Hypothalamus (tissue), 51 donors: ENCODE data around the gene MTIF3.

Source experiments
- DNase-seq, 51 donors: peaks; one replicate each; lab custom pipeline; 2025; lab: John Stamatoyannopoulos, UW

The MTIF3 gene

GRCh38 chr13:27449936-27450828 lies at the start of gene MTIF3:
Gene MTIF3 (minus strand): TSS chr13:27450564. CDS start chr13:27440448, 10,116 bp downstream.
- DNase-seq, result peak; percentile 54 to 95 (median 86)

DNA sequence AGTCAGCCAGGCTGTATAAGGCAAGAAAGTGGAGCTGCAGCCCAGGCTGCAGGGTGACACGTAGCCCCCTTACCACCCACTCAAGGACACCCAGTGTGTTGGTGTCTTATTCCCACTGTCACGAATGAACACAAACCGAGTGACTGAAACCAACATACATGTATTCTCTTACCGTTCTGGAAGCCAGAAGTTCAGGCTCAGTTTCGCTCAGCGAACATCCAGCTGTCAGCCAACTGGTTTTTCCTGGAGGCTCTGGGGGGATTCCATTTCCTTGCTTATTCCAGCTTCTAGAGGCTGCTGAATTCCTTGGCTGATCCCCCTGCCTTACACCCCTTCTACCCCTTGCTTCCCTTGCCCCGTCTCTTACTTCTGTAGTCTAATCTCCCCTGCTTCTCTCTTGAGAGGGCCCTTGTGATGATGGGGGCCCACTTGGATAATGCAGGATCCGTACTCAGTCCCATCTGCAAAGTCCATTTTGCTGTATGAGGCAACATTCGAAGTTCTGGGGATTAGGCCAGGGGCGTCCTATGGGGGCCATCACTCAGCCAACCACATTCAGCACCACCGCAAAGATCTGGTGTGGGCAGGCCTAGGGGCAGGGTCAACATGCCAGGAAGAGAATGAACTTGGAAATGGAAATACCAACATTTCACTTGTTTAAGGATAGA lies 47.3 kb upstream of the MTIF3 start:
- DNase-seq, result no peak

GRCh38 chr13:27496536-27497273 lies 46.3 kb upstream of the MTIF3 start:
- DNase-seq, result no peak

DNA sequence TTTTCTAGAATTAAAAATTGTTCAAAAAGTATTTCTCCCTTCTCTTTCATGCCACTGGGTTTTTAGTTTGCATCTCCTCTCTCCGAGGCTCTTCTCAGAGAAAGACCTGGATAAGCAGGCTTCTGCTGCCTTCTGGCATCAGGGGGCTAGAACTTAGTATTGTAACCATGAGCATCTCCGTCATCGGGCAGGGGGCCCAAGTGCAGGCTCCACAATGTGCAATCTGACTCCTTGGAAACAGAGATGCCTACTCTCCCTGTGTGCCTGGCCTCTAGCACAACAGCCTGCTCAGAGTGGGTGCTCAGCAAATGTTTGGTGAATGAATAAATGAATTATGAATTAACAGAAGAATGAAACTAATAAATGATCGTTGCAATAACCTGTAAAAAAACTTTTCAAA lies 45.6 kb upstream of the MTIF3 start:
- peak in 3 of 51 donors; percentile 11 to 15 (median 12) for DNase-seq

GRCh38 chr13:27495551-27495950 lies 45.2 kb upstream of the MTIF3 start:
- no peak for DNase-seq

DNA sequence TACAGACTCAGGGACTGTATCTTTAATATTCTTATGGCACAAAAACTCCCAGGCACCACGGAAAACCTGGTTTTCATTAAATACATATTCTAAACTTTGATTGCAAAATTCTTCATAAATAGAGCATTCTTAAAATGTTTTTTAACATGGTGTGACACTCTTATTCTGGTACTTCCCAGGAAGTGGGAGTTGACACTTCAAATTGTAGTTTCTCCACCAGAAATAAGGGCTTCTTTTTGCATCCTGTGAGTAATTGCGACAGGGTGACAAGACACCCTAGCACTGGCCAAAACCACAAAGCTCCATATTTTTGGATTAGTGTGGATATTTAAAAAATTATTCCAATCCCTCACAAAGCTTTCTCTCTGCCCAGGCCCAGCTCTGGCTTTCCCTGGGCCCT lies 43.6 kb upstream of the MTIF3 start:
- DNase-seq, result no peak

GRCh38 chr13:27489456-27489855 lies 39.1 kb upstream of the MTIF3 start:
- peak in 1 of 51 donors; percentile 13 for DNase-seq

GRCh38 chr13:27487776-27488175 lies 37.4 kb upstream of the MTIF3 start:
- DNase-seq, result no peak

GRCh38 chr13:27483421-27483820 lies 33.1 kb upstream of the MTIF3 start:
- no peak for DNase-seq

DNA sequence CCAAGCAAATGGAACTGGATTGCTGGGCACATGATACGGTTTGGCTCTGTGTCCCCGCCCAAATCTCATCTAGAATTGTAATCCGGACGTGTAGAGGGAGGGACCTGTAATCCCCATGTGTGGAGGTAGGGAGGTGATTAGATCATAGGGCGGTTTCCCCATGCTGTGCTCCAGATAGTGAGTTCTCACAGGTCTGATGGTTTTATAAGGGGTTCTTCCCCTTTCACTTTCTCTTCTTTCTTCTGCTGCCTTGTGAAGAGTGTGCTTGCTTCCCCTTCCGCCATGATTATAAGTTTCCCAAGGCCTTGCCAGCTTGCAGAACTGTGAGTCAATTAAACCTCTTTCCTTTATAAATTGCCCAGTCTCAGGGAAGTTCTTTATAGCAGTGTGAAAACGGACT lies 32.6 kb upstream of the MTIF3 start:
- no peak for DNase-seq

GRCh38 chr13:27481766-27482165 lies 31.4 kb upstream of the MTIF3 start:
- DNase-seq, result peak in 5 of 51 donors; percentile 8 to 36 (median 11)

DNA sequence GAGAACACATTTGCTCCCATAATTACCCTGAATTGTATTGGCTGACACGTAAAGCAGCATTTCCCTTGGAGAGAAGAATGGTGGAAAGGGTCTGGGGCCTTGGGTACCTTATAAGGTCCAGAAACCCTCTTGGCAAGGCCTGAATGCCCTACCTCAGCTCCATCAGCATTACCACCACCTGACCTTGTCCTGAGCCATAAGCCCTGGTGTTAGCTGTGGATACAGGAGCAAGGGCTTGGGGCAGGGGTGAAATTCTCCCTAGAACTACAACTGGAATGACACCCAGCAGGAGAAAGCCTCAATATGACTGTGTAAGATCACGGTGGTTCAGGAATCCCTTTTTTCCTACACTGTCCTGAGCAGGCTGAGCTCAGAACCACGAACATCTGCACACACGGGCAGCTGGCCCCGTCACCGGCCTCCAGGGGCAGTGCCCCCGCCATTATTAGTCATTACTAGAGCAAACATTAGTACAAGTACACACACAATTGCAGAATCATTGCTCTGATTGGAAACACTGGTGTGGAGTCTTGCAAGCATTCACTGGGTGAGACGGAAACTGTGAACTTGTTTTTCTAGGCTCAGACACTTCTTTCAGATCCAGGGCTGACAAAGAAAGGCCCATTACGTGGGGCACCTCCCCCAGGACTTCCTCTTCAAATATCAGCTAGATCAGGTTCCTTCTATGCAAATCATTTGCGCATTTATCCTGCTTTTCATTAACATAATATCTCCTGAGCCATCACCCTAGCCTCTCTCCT lies 26.8 kb upstream of the MTIF3 start:
- DNase-seq, result no peak

- DNase-seq, result peak in 1 of 51 donors; percentile 21
Observed at GRCh38 chr13:27474751-27475268, 24.4 kb upstream of the MTIF3 start.

DNA sequence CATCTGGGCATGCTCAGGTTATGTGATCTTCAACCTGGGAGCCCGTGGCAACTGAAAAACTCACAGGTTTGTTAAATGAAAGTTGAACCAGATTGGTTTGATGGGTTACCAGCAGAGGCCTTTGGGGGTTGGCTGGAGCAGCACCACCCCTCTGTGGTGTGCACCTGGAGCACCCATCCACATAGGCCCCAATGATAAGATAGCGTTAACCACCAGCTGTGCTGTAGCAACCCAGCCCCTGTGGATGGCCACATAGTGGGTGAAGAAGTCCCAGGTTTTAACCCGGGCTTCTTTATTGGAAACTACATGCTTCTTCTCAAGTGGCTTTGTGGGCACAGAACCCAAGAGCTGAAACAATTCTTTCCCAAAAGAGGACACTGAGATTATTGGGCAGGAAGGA lies 22.6 kb upstream of the MTIF3 start:
- no peak for DNase-seq

- DNase-seq, result no peak
Observed at GRCh38 chr13:27472441-27472840, 22.1 kb upstream of the MTIF3 start.

DNA sequence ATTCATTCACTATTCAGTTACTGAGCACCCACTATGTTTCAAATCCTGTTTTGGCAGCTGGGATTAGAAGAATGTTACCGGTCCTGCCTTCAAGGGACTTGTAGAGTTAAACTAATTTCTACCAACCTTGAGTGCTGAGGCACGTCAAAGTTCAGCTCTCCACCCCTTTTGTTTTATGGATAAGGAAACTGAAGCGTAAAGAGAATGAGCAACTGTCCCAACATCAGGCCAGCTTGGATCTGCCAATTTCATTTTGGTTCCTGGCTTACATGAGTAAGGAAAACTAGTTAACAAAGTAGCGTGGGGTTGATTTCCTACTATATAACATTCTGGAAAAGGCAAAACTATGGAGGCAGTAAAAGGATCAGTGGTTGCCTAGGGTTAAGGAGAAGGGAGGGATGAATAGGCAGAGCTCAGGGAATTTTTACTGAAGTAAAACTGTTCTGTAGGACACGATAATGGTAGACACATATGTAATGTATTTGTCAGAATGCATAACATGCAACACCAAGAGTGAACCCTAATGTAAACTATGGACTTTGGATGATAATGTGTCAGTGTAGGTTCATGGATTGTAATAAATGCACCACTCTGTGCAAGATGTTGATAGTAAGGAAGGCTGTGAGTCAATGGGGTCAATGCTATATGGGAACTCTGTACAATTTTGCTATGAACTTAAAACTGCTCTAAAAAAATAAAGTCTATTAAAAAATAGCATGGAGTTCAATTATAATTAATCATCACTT lies 19.9 kb upstream of the MTIF3 start:
- no peak for DNase-seq

GRCh38 chr13:27466513-27466912 lies 16.1 kb upstream of the MTIF3 start:
- peak in 1 of 51 donors; percentile 29 for DNase-seq

GRCh38 chr13:27465611-27466010 lies 15.2 kb upstream of the MTIF3 start:
- no peak for DNase-seq

- no peak for DNase-seq
Observed at GRCh38 chr13:27463500-27463899, 13.1 kb upstream of the MTIF3 start.
